Lower leg skin (tissue), 3 donors: ENCODE data around the gene TTYH3.

Experiments
- POLR2A ChIP-seq, 2 donors: fragments of 450-650 bp; IDR thresholded peaks; one replicate each; pipeline ENCODE4 v1.6.1; 2016 to 2017; ENCODE audit warnings: antibody characterized with exemption in 2 of 2, mild to moderate bottlenecking in 1 of 2, moderate library complexity in 1 of 2
- TF ChIP-seq, protein P1 (sequence below), 3 donors: fragments of 450-650 bp; IDR thresholded peaks; one replicate each; pipeline ENCODE4 v1.5.1; 2016; ENCODE audit warnings: antibody characterized with exemption in 3 of 3, mild to moderate bottlenecking in 3 of 3, moderate library complexity in 2 of 3

DNA sequence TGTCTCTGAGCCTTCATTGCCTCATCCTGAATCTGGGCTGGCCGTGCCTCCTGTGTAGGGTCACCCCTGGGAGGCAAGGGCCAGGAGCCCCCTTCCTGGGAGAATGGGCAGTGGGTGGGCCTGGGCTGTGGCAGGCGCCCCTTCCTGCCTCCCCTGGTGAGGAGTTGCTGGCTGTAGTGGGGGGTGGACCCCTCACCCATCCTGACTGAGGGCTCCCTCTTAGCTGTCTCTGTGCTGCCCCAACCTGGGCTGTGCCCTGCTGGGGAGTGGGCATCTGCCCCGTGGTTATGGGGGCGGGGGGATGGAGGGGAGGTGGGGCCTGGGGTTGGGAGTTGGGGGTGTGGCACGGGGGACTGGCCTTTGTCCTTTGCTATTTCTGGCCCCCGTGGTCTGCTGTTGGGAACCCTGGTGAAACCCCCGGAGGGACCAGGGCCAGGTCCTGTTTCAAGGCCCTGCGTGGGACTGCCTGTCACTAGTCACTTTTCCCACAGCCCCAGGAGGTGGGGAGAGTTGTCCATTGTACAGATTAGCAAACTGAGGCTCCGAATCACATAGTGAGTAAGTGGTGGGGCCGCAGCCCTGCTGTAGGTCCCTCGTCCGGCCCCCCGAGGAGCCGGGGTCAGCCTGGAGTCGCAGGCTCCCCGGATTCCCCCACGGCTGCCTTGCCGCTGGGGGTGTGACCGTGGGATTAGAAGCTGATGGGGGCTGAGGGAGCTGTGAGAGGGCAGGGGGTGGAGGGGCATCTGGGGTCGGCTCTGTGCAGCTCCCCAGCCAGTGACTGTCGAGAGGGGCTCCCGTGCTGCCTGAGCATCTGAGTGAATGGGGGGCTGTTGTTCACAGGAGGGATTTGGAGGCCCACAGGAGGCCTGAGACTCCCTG is 2.7 kb downstream of the TTYH3 start:
- TF ChIP-seq, protein P1, sequence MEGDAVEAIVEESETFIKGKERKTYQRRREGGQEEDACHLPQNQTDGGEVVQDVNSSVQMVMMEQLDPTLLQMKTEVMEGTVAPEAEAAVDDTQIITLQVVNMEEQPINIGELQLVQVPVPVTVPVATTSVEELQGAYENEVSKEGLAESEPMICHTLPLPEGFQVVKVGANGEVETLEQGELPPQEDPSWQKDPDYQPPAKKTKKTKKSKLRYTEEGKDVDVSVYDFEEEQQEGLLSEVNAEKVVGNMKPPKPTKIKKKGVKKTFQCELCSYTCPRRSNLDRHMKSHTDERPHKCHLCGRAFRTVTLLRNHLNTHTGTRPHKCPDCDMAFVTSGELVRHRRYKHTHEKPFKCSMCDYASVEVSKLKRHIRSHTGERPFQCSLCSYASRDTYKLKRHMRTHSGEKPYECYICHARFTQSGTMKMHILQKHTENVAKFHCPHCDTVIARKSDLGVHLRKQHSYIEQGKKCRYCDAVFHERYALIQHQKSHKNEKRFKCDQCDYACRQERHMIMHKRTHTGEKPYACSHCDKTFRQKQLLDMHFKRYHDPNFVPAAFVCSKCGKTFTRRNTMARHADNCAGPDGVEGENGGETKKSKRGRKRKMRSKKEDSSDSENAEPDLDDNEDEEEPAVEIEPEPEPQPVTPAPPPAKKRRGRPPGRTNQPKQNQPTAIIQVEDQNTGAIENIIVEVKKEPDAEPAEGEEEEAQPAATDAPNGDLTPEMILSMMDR (IDR thresholded peaks at IDR 0.05) = no peak
- no peak for TF ChIP-seq POLR2A (IDR thresholded peaks at IDR 0.05)
